SJCRH30 (cell line): ENCODE data around the gene SYNC. TPM values are rescaled to one million over a fixed set of nuclear protein-coding genes. Genes with fewer than 3 reads are reported as not detected.
"Not testable (repeated sequence)": the region's sequence is repeated elsewhere in the genome, so short reads cannot be mapped to it uniquely, and the experiment has no call there.

Experiments used
- DNase-seq, 2 experiments: peaks; one replicate each; pipeline ENCODE4 v3.0.0-alpha.2; 2015 to 2020
- H3K27ac ChIP-seq: fragments of 250-450 bp; sonication (Bioruptor Pico); 2 replicates; pipeline ENCODE4 v1.5.1; 2020; ENCODE audit warnings: mild to moderate bottlenecking, moderate library complexity
- H3K27me3 ChIP-seq: fragments of 250-450 bp; sonication (Bioruptor Pico); 2 replicates; pipeline ENCODE4 v1.5.1; 2020; ENCODE audit warnings: mild to moderate bottlenecking, moderate library complexity
- H3K36me3 ChIP-seq: fragments of 250-450 bp; sonication (Bioruptor Pico); 2 replicates; pipeline ENCODE4 v1.5.1; 2020; ENCODE audit warnings: mild to moderate bottlenecking, moderate library complexity
- H3K4me1 ChIP-seq: fragments of 250-450 bp; sonication (Bioruptor Pico); 2 replicates; pipeline ENCODE4 v1.5.1; 2020; ENCODE audit warnings: mild to moderate bottlenecking, moderate library complexity
- H3K4me3 ChIP-seq: fragments of 250-450 bp; sonication (Bioruptor Pico); 2 replicates; pipeline ENCODE4 v1.5.1; 2020; ENCODE audit warnings: mild to moderate bottlenecking, moderate library complexity
- H3K9me3 ChIP-seq: fragments of 250-450 bp; sonication (Bioruptor Pico); replicated peaks from 2 replicates; pipeline ENCODE4 v1.5.1; 2020; ENCODE audit warnings: mild to moderate bottlenecking, moderate library complexity
- total RNA-seq: library from RNA; depleted of rRNA; stranded (reverse); fragments of >200 nt; shearing (Covaris generic); gene quantifications from 2 replicates; pipeline ENCODE4 v1.2.3, GENCODE V29; 2014

Gene SYNC
- total RNA-seq, 1 experiment from 2014 or later: 1.6 TPM

DNA sequence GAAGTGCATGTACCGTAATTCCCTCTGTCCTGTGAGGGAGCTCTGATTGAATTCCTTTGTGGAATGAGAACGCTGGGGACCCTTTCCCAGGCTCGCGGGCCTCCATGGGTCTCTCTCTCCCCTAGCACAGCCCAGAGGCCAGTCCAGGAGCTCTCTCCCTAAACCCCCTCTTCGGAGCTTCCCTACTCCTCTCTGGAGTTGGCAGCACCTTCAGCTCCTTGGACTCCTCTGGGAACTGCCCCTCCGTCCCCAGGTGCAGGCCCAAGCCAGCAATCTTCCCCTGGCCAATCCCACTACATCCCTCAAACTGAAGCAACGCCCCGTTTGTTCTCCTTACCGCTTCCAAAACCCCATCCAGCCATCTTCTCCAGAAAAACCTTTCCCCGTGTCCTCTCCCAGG lies 10.5 kb upstream of the SYNC start:
- peaks cover 6% of the 10 kb centered on the region; the same call in 1 of the 2 replicates for H3K4me1 ChIP-seq
- H3K36me3 ChIP-seq: no peaks in the 10 kb centered on the region
- no peak for DNase-seq
- no peak overlapping the region for H3K4me3 ChIP-seq
- 0 out of 2 replicates have a peak, but pooled peaks cover 3% of the 10 kb centered on the region for H3K27me3 ChIP-seq
- no peak overlapping the region for H3K27ac ChIP-seq
- no peaks in the 10 kb centered on the region for H3K9me3 ChIP-seq

- not testable (repeated sequence) for H3K36me3 ChIP-seq, H3K9me3 ChIP-seq, DNase-seq, H3K4me3 ChIP-seq, H3K4me1 ChIP-seq, H3K27ac ChIP-seq, H3K27me3 ChIP-seq
These were observed 8.7 kb upstream of the SYNC start for GRCh38 chr1:32711221-32711620.

DNA sequence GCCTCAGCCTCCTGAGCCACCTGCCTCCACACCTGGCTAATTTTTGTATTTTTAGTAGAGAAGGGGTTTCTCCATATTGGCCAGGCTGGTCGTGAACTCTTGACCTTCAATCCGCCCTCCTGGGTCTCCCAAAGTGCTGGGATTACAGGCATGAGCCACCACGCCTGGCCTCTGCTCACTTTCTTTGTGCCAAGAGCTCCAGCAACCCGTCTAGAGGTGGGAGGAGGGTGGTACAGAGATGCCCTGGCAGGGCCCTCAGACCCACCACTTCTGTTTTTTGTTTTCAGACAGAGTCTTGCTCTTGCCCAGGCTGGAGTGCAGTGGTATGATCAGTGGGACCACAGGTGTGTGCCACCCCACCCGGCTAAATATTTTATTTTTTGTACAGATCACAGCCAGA lies 6.9 kb upstream of the SYNC start:
- H3K4me3 ChIP-seq: no peak overlapping the region
- no peak for DNase-seq
- no peaks in the 10 kb centered on the region; the same call in 1 of the 2 replicates for H3K4me1 ChIP-seq
- no peaks in the 10 kb centered on the region for H3K36me3 ChIP-seq
- no peaks in the 10 kb centered on the region for H3K9me3 ChIP-seq
- H3K27ac ChIP-seq: no peak overlapping the region
- 0 out of 2 replicates have a peak, but pooled peaks cover 3% of the 10 kb centered on the region for H3K27me3 ChIP-seq

DNA sequence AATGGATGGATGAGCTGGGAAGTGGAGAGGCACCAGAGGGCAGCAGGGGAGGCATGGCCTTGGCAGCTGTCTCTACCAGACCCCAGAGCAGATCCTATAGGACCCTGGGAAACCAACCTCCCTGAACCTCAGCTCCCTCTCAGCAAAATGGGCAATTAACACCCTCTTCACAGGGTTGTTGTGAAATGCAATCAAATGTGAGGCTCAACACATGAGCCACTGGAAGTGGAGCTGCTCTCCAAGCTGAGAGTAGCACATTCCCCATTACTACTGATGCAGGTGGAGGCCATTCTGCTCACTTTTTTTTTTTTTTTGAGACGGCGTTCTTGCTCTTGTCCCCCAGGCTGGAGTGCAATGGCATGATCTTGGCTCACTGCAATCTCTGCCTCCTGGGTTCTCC lies 6.5 kb upstream of the SYNC start:
- Histone ChIP-seq H3K27me3 (0 out of 2 replicates have a peak, but pooled peaks cover 3% of the 10 kb centered on the region), H3K36me3 (no peaks in the 10 kb centered on the region), H3K4me1 (peaks cover 3% of the 10 kb centered on the region; the same call in 1 of the 2 replicates), H3K27ac (no peak overlapping the region), H3K9me3 (no peaks in the 10 kb centered on the region), H3K4me3 (no peak overlapping the region)
- peak; percentile 18 to 42 for DNase-seq

GRCh38 chr1:32706491-32706890 lies 3.9 kb upstream of the SYNC start:
- Histone ChIP-seq H3K27ac (no peak overlapping the region), H3K4me1 (peaks cover 14% of the 10 kb centered on the region; the same call in 1 of the 2 replicates), H3K36me3 (no peaks in the 10 kb centered on the region), H3K9me3 (no peaks in the 10 kb centered on the region), H3K27me3 (no peaks in the 10 kb centered on the region), H3K4me3 (no peak overlapping the region)
- no peak for DNase-seq

GRCh38 chr1:32705516-32705915 lies 2.9 kb upstream of the SYNC start:
- Histone ChIP-seq H3K4me3 (no peak overlapping the region), H3K9me3 (no peaks in the 10 kb centered on the region), H3K27me3 (no peaks in the 10 kb centered on the region), H3K4me1 (peaks cover 17% of the 10 kb centered on the region; the same call in 1 of the 2 replicates), H3K36me3 (no peaks in the 10 kb centered on the region), H3K27ac (no peak overlapping the region)
- DNase-seq: no peak

- H3K36me3 ChIP-seq: no peaks in the 10 kb centered on the region
- DNase-seq: peak; percentile 69 to 77
- peaks cover 17% of the 10 kb centered on the region; the same call in 1 of the 2 replicates for H3K4me1 ChIP-seq
- peak overlapping the region; percentile 82 for H3K27ac ChIP-seq
- peak overlapping the region; percentile 67 for H3K4me3 ChIP-seq
- no peaks in the 10 kb centered on the region for H3K9me3 ChIP-seq
- no peaks in the 10 kb centered on the region for H3K27me3 ChIP-seq
These were observed 1.1 kb upstream of the SYNC start for GRCh38 chr1:32703479-32704291.

DNA sequence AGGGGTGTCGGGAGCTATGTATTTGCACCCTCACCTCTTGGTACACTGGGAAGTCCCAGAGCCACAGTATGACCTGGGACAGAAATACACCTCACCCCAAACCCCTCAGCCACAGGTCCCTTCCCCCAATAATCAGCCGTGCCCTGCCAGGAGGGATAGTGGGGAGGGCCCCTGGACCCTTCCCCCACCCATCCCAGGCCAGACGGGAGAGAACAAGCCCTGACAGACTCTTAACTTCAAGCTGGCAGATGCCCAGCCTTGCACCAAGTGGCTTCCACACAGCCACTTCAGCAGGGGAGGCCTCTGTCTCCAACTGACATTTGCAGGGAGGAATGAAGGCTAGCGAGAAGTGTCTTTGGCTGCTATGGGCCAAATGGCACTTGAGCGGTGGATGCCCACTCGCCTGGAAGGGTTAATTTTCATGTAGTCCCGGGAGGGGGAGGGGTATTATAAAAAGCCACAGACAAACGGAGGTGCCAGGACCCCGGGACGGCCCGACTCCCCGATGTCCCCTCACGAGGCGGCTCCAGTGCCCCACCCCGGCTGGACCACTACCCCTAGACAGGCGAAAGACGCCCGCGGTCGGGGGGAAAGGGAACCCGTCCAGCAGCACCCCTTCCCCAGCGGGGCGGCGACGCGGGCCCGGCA lies 495 bp downstream of the SYNC start:
- H3K36me3 ChIP-seq: no peaks in the 10 kb centered on the region
- H3K9me3 ChIP-seq: no peaks in the 10 kb centered on the region
- peaks cover 17% of the 10 kb centered on the region; the same call in 1 of the 2 replicates for H3K4me1 ChIP-seq
- H3K27me3 ChIP-seq: no peaks in the 10 kb centered on the region
- H3K4me3 ChIP-seq: peak overlapping the region; percentile 67
- H3K27ac ChIP-seq: peak overlapping the region; percentile 27; the same call in 1 of the 2 replicates
- DNase-seq: peak; percentile 53 to 54

GRCh38 chr1:32701421-32701911 lies 1.1 kb downstream of the SYNC start:
- Histone ChIP-seq H3K27ac (no peak overlapping the region), H3K9me3 (no peaks in the 10 kb centered on the region), H3K27me3 (no peaks in the 10 kb centered on the region), H3K4me3 (peak overlapping the region; percentile 67), H3K4me1 (peaks cover 17% of the 10 kb centered on the region; the same call in 1 of the 2 replicates), H3K36me3 (no peaks in the 10 kb centered on the region)
- DNase-seq: no peak

GRCh38 chr1:32696996-32697395 lies 5.6 kb downstream of the SYNC start:
- H3K36me3 ChIP-seq, H3K4me3 ChIP-seq, H3K27me3 ChIP-seq, DNase-seq, H3K9me3 ChIP-seq, H3K27ac ChIP-seq: not testable (repeated sequence)
- peaks cover 13% of the 10 kb centered on the region; the same call in 1 of the 2 replicates for H3K4me1 ChIP-seq

GRCh38 chr1:32696041-32696440 lies 6.5 kb downstream of the SYNC start:
- no peak overlapping the region for H3K4me3 ChIP-seq
- H3K9me3 ChIP-seq: no peaks in the 10 kb centered on the region
- no peak overlapping the region for H3K27ac ChIP-seq
- no peaks in the 10 kb centered on the region for H3K36me3 ChIP-seq
- DNase-seq: no peak
- peaks cover 5% of the 10 kb centered on the region; the same call in 1 of the 2 replicates for H3K4me1 ChIP-seq
- no peaks in the 10 kb centered on the region for H3K27me3 ChIP-seq

- no peak overlapping the region for H3K4me3 ChIP-seq
- H3K36me3 ChIP-seq: no peaks in the 10 kb centered on the region; the same call in 1 of the 2 replicates
- no peaks in the 10 kb centered on the region for H3K27me3 ChIP-seq
- DNase-seq: peak; percentile 45 to 52
- H3K4me1 ChIP-seq: peaks cover 5% of the 10 kb centered on the region; the same call in 1 of the 2 replicates
- no peak overlapping the region for H3K27ac ChIP-seq
- H3K9me3 ChIP-seq: no peaks in the 10 kb centered on the region
These were observed 7.3 kb downstream of the SYNC start for GRCh38 chr1:32695098-32695904.

DNA sequence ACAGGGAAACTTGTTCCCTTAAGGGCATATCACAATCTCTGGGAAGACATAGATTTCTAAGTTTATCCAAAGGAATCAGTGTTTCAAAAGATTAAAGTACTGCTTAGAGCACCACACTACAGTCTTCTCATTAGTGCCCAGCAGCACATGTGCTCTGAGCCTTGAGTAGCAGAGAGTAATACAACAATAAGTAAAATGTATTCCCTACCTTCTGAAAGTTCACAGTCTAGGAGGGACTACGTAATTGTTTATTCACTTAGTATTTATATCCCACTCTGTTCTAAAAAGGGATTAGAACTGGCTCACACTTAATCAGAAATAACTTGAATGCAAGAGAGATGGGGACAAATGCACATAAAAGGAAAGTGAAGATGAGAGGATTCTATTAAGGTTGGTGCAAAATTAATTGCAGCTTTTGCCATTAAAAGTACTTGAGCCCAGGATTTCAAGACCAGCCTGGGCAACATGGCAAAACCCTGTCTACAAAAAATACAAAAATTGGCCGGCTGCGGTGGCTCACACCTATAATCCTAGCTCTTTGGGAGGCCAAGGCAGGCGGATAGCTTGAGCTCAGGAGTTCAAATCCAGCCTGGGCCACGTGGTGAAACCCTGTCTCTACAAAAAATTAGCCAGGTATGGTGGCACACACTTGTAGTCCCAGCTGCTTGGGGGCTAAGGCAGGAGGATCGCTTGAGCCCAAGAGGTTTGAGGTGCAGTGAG lies 9.0 kb downstream of the SYNC start:
- H3K4me3 ChIP-seq: no peak overlapping the region
- no peaks in the 10 kb centered on the region for H3K9me3 ChIP-seq
- no peaks in the 10 kb centered on the region for H3K27me3 ChIP-seq
- H3K27ac ChIP-seq: no peak overlapping the region
- no peak for DNase-seq
- H3K36me3 ChIP-seq: no peaks in the 10 kb centered on the region; the same call in 1 of the 2 replicates
- H3K4me1 ChIP-seq: peaks cover 5% of the 10 kb centered on the region; the same call in 1 of the 2 replicates

DNA sequence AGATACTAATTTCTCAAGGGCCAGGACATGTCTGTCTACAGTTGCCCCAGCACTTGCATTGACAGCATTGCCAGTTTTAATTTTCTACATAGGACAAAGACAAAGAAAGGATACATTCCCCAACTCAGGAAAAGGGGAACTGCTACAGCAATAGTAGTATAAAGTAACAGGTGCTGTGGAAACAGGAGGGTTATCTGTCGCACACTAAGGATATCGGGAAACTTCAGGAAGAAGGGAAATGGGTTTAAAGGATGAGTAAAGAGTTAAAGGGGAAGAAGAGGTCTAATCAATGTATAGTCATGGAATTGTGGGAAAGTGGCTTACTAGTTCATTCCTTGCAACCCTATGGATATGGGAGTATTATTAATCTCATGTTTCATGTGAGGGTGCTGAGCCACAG lies 16.2 kb downstream of the SYNC start:
- no peak for DNase-seq
- Histone ChIP-seq H3K36me3 (peaks cover 53% of the 10 kb centered on the region), H3K4me1 (no peaks in the 10 kb centered on the region), H3K27me3 (no peaks in the 10 kb centered on the region), H3K27ac (no peak overlapping the region), H3K4me3 (no peak overlapping the region), H3K9me3 (no peaks in the 10 kb centered on the region)
